NCI-H2227 treated with DMSO at 0.1 percent for 48 hours (cell line): ENCODE results near the gene PRDM1.
A peak's percentile ranks its signal among the peaks of the same experiment; 100 is the strongest.

Source experiments
- DNase-seq: peaks from one replicate; lab custom pipeline; 2025; lab: John Stamatoyannopoulos, UW

Gene PRDM1

GRCh38 chr6:106116125-106116832 lies 30.1 kb downstream of the PRDM1 start:
- DNase-seq: no peak

- DNase-seq: no peak
Observed at GRCh38 chr6:106117579-106117978, 31.4 kb downstream of the PRDM1 start.

- DNase-seq: no peak
Observed at GRCh38 chr6:106118835-106119431, 32.8 kb downstream of the PRDM1 start.

- no peak for DNase-seq
Observed at GRCh38 chr6:106119546-106119945, 33.4 kb downstream of the PRDM1 start.

- DNase-seq: no peak
Observed at GRCh38 chr6:106120006-106120405, 33.9 kb downstream of the PRDM1 start.

GRCh38 chr6:106120406-106120805 lies 34.3 kb downstream of the PRDM1 start:
- DNase-seq: no peak

- no peak for DNase-seq
Observed at GRCh38 chr6:106122306-106122918, 36.3 kb downstream of the PRDM1 start.

- DNase-seq: no peak
Observed at GRCh38 chr6:106122938-106123656, 37.0 kb downstream of the PRDM1 start.

GRCh38 chr6:106124015-106124414 lies 37.9 kb downstream of the PRDM1 start:
- no peak for DNase-seq

- DNase-seq: no peak
Observed at GRCh38 chr6:106124437-106125430, 38.6 kb downstream of the PRDM1 start.

- no peak for DNase-seq
Observed at GRCh38 chr6:106125925-106126435, 39.8 kb downstream of the PRDM1 start.

- no peak for DNase-seq
Observed at GRCh38 chr6:106126482-106126881, 40.3 kb downstream of the PRDM1 start.

- DNase-seq: no peak
Observed at GRCh38 chr6:106128981-106129781, 43.0 kb downstream of the PRDM1 start.

- DNase-seq: no peak
Observed at GRCh38 chr6:106132153-106132698, 46.1 kb downstream of the PRDM1 start.

- DNase-seq: peak; percentile 8
Observed at GRCh38 chr6:106133040-106133439, 46.9 kb downstream of the PRDM1 start.

GRCh38 chr6:106134087-106134770 lies 48.1 kb downstream of the PRDM1 start:
- no peak for DNase-seq

- no peak for DNase-seq
Observed at GRCh38 chr6:106134906-106135634, 48.9 kb downstream of the PRDM1 start.

- DNase-seq: no peak
Observed at GRCh38 chr6:106135911-106136571, 49.9 kb downstream of the PRDM1 start.
